K562 (cell line): ENCODE results near the gene LINGO3. TPM values are rescaled to one million over a fixed set of nuclear protein-coding genes. Genes with fewer than 3 reads are reported as not detected.

Experiments used
- ESRRB ChIP-seq: fragments of 250-450 bp; sonication (Bioruptor Pico); IDR thresholded peaks from 2 replicates; pipeline ENCODE4 v1.5.0; 2020; ENCODE audit warnings: mild to moderate bottlenecking, moderate library complexity, borderline replicate concordance
- GATA2 ChIP-seq: sonication (generic); formaldehyde crosslinking; IDR thresholded peaks from 2 replicates; pipeline ENCODE4 v1.4.0; 2020; ENCODE audit warnings: mild to moderate bottlenecking, missing genetic modification reagents
- ILF3 ChIP-seq: fragments of 450-650 bp; IDR thresholded peaks from 2 replicates; pipeline ENCODE4 v1.6.1; 2018; ENCODE audit warnings: antibody characterized with exemption, mild to moderate bottlenecking, moderate library complexity, borderline replicate concordance
- POU5F1 ChIP-seq: fragments of 150-350 bp; IDR thresholded peaks from 2 replicates; pipeline ENCODE4 v1.6.1; 2014; ENCODE audit warnings: borderline replicate concordance, low read length, low read depth, mild to moderate bottlenecking; ENCODE audit not compliant: partially characterized antibody
- REST ChIP-seq, 2 experiments: fragments of 450-650 bp; formaldehyde crosslinking in 1 of 2; IDR thresholded peaks; 2 replicates each; pipeline versions ENCODE4 v1.4.0 to v1.6.1; 2014 to 2020; ENCODE audit warnings: mild to moderate bottlenecking in 2 of 2, borderline replicate concordance in 1 of 2, low read depth in 1 of 2
- SRSF7 ChIP-seq: fragments of 200-400 bp; formaldehyde crosslinking; optimal IDR thresholded peaks from 2 replicates; pipeline ENCODE3; 2017; ENCODE audit warnings: mild to moderate bottlenecking, low read depth, low read length
- ZNF197 ChIP-seq: fragments of 200-800 bp; sonication (Bioruptor generic); IDR thresholded peaks from 2 replicates; pipeline ENCODE4 v1.6.1; 2016; ENCODE audit warnings: low read depth, missing genetic modification characterization, missing compliant biosample characterization
- ZNF282 ChIP-seq: sonication (generic); formaldehyde crosslinking; IDR thresholded peaks from 2 replicates; pipeline ENCODE4 v1.8.1; 2023; ENCODE audit warnings: missing genetic modification reagents
- ZNF408 ChIP-seq: fragments of 250-450 bp; sonication (Bioruptor Pico); IDR thresholded peaks from 2 replicates; pipeline ENCODE4 v1.4.0; 2020; ENCODE audit warnings: low read depth, mild to moderate bottlenecking, moderate library complexity
- polyA plus RNA-seq, 8 experiments: library from polyadenylated mRNA; depleted of rRNA in 4 of 8; stranded (reverse) in 5 of 8; unstranded in 3 of 8; fragments of >200 nt; fragmentation: Nextera tagmentation in 2 of 8; fragmentation: Illumina TruSeq in 1 of 8; extraction: Ambion mirVana in 2 of 8; extraction: Trizol in 1 of 8; gene quantifications; 2 replicates each; pipeline versions ENCODE4 v1.2.1 to v1.2.3, GENCODE V29; 2011 to 2014; ENCODE audit warnings: inconsistent platforms in 1 of 8, missing spikeins in 1 of 8
- total RNA-seq, 7 experiments: library from RNA; depleted of rRNA in 6 of 7; stranded (reverse); fragments of >200 nt in 6 of 7; fragmentation: Illumina TruSeq in 2 of 7; extraction: Trizol in 2 of 7; gene quantifications; 2 replicates each; pipeline versions ENCODE4 v1.2.1 to v1.2.3, GENCODE V29; 2011 to 2021; ENCODE audit warnings: low replicate concordance in 1 of 7
- TF ChIP-seq, protein P1 (sequence below): fragments of 450-650 bp; formaldehyde crosslinking; IDR thresholded peaks from 2 replicates; pipeline ENCODE4 v1.4.0; 2020; ENCODE audit warnings: mild to moderate bottlenecking, mixed read lengths
- TF ChIP-seq, protein P2 (sequence below): conservative IDR thresholded peaks from 2 replicates; pipeline ENCODE4 v1.6.1; 2011; ENCODE audit warnings: low read depth, mild to moderate bottlenecking, low read length; ENCODE audit not compliant: control insufficient read depth

LINGO3 gene
- total and polyA plus RNA-seq, 9 of the 15 experiments (the other 6 are each of a cell fraction or from before 2014, with no cell fraction given): 0.03 to 0.05 (median 0.03) TPM; not detected in 6

DNA sequence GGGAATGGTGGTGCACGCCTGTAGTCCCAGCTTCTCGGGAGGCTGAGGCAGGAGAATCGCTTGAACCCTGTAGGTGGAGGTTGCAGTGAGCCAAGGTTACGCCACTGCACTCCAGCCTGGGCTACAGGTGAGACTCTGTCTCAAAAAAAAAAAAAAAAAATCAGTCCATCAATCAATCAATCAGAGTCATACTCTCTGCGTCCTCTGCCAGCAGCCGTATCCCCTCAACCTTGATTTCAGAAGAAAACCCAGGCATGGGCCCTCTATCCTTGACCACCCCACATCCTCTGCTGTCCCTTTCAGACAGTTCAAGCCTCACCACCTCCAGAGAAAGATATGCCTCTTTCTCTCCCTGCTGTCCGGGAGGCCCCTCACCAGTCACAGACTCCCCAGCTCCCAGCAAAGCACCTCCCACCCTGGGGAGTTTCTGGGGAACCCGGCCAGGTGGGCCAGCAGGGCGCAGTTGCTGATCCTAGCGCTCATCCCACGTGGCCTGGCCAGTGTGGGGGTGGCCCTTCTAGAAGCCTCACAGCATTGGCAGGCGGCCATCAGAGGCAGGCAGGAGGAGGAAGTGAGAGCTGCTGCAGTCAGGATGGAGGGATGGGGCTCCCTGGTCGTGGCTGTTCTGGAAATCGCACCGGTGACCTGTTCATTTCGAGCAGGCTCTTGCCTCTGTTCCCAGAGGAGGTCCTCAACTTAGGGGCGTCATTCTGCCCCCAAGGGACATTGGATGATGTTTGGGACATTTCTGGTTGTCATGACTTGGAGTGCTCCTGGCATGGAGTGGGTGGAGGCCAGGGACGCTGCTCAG lies 41.6 kb downstream of the LINGO3 start (continued):
- 0 out of 2 replicates have a peak, but pooled peaks have one; percentile 13 for TF ChIP-seq REST (IDR thresholded peaks at IDR 0.05; ENCODE audit: borderline replicate concordance)
- no peak for TF ChIP-seq REST (CRISPR knock-in tag; IDR thresholded peaks at IDR 0.05; ENCODE audit: low read depth)
- no peak for TF ChIP-seq GATA2 (CRISPR knock-in tag)
- no peak for TF ChIP-seq ESRRB (CRISPR knock-in tag)
- TF ChIP-seq ZNF197 (CRISPR knock-in tag): no peak
- TF ChIP-seq ZNF282 (CRISPR knock-in tag): no peak
- TF ChIP-seq POU5F1: no peak
- no peak for TF ChIP-seq SRSF7
- TF ChIP-seq ZNF408 (CRISPR knock-in tag): no peak
- TF ChIP-seq, protein P1, sequence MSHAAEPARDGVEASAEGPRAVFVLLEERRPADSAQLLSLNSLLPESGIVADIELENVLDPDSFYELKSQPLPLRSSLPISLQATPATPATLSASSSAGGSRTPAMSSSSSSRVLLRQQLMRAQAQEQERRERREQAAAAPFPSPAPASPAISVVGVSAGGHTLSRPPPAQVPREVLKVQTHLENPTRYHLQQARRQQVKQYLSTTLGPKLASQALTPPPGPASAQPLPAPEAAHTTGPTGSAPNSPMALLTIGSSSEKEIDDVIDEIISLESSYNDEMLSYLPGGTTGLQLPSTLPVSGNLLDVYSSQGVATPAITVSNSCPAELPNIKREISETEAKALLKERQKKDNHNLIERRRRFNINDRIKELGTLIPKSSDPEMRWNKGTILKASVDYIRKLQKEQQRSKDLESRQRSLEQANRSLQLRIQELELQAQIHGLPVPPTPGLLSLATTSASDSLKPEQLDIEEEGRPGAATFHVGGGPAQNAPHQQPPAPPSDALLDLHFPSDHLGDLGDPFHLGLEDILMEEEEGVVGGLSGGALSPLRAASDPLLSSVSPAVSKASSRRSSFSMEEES (CRISPR knock-in tag): no peak
- TF ChIP-seq, protein P2, sequence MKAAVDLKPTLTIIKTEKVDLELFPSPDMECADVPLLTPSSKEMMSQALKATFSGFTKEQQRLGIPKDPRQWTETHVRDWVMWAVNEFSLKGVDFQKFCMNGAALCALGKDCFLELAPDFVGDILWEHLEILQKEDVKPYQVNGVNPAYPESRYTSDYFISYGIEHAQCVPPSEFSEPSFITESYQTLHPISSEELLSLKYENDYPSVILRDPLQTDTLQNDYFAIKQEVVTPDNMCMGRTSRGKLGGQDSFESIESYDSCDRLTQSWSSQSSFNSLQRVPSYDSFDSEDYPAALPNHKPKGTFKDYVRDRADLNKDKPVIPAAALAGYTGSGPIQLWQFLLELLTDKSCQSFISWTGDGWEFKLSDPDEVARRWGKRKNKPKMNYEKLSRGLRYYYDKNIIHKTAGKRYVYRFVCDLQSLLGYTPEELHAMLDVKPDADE: no peak
- no peak for TF ChIP-seq ILF3
